CD4-positive, alpha-beta T cell (primary cell): Measurements from ENCODE around the gene NDUFAF3. TPM values are rescaled to one million over a fixed set of nuclear protein-coding genes. Genes with fewer than 3 reads are reported as not detected.

Experiments used
- ATAC-seq: fragments of 200-7000 bp; cut with Tn5 transposase; one replicate; pipeline ENCODE4 v1.10.0; 2022; ENCODE audit warnings: mild to moderate bottlenecking; ENCODE audit not compliant: poor library complexity
- CTCF ChIA-PET: fragments of 350-600 bp; sonication (Branson Sonifier 250); formaldehyde crosslinking; loops from one replicate; lab custom pipeline; 2021; ENCODE audit warnings: antibody characterized with exemption, inconsistent platforms; lab: Charles Lee
- POLR2A ChIA-PET: fragments of 350-600 bp; sonication (Branson Sonifier 250); formaldehyde crosslinking; loops from one replicate; lab custom pipeline; 2021; ENCODE audit warnings: antibody characterized with exemption, inconsistent platforms; lab: Charles Lee
- DNase-seq, 14 experiments: peaks; one replicate each; pipeline ENCODE4 v3.0.0-alpha.2; 2013 to 2020; ENCODE audit warnings: mixed read lengths in 2 of 14
- H3K27ac ChIP-seq, 2 donors: one replicate each; pipeline versions ENCODE4 v1.5.1 to v1.7.0; 2013; ENCODE audit warnings: low read length in 2 of 2, low read depth in 1 of 2, mild to moderate bottlenecking in 1 of 2
- H3K27me3 ChIP-seq, 2 experiments: 1 replicate in 1 of 2; 2 replicates in 1 of 2; pipeline versions ENCODE4 v1.6.1 to v1.7.0; 2013; ENCODE audit warnings: low read length in 2 of 2, control low read depth in 1 of 2, mild to moderate bottlenecking in 1 of 2, moderate library complexity in 1 of 2; ENCODE audit not compliant: insufficient read depth in 2 of 2, control insufficient read depth in 1 of 2
- H3K36me3 ChIP-seq: one replicate; pipeline ENCODE4 v1.6.1; 2013; ENCODE audit warnings: low read length, control low read depth; ENCODE audit not compliant: insufficient read depth
- H3K4me1 ChIP-seq: one replicate; pipeline ENCODE4 v1.6.1; 2013; ENCODE audit warnings: low read length, control low read depth; ENCODE audit not compliant: insufficient read depth
- H3K4me3 ChIP-seq: one replicate; pipeline ENCODE4 v1.5.1; 2013; ENCODE audit warnings: mild to moderate bottlenecking, low read length, moderate library complexity
- H3K9me3 ChIP-seq, 2 experiments: 1 replicate in 1 of 2; 2 replicates in 1 of 2; pipeline versions ENCODE4 v1.6.1 to v1.7.0; 2013; ENCODE audit warnings: low read length in 2 of 2, mild to moderate bottlenecking in 2 of 2, control low read depth in 1 of 2, moderate library complexity in 1 of 2; ENCODE audit not compliant: control insufficient read depth in 1 of 2, insufficient read depth in 1 of 2
- H3K27ac Mint-ChIP-seq: one replicate; pipeline ENCODE4 v1.8.0; 2020; ENCODE audit warnings: mixed read lengths
- H3K27me3 Mint-ChIP-seq: one replicate; pipeline ENCODE4 v1.8.0; 2021; ENCODE audit warnings: mixed read lengths
- H3K36me3 Mint-ChIP-seq: one replicate; pipeline ENCODE4 v1.8.0; 2021; ENCODE audit warnings: low read depth, mixed read lengths
- H3K4me1 Mint-ChIP-seq: one replicate; pipeline ENCODE4 v1.8.0; 2021; ENCODE audit warnings: low read depth, mixed read lengths
- H3K4me3 Mint-ChIP-seq: one replicate; pipeline ENCODE4 v1.8.0; 2020; ENCODE audit warnings: mild to moderate bottlenecking, mixed read lengths
- H3K9me3 Mint-ChIP-seq: one replicate; pipeline ENCODE4 v1.8.0; 2020; ENCODE audit warnings: mixed read lengths
- CTCF ChIP-seq: fragments of 200-600 bp; IDR thresholded peaks from one replicate; pipeline ENCODE4 v1.8.0; 2022; ENCODE audit warnings: antibody characterized with exemption, mild to moderate bottlenecking
- intact Hi-C, 2 experiments: fragments of 100-400 bp; cut with DNase I in 1 of 2; cut with micrococcal nuclease in 1 of 2; formaldehyde crosslinking; loops; one replicate each; pipeline versions ENCODE4 v1.15.1 to v1.9.0; 2023 to 2025; cut with DNase I, micrococcal nuclease
- total RNA-seq, 174 experiments: library from RNA in 2 of 174; stranded (reverse) in 2 of 174; gene quantifications; one replicate each; pipeline ENCODE4 v1.2.3 and lab custom pipeline; 2021 to 2026

The NDUFAF3 gene
- total RNA-seq, 2 experiments from 2014 or later, result 52.7 to 53.2 TPM

- H3K36me3 Mint-ChIP-seq, result peaks cover 57% of the 10 kb centered on the region
- ATAC-seq, result no peak
- no peaks in the 10 kb centered on the region for H3K9me3 Mint-ChIP-seq
- Histone ChIP-seq H3K27me3 (no peaks in the 10 kb centered on the region), H3K27ac (peak overlapping the region; percentile 92 to 98), H3K4me1 (peaks cover 60% of the 10 kb centered on the region), H3K4me3 (peak overlapping the region; percentile 80), H3K36me3 (peaks cover 43% of the 10 kb centered on the region), H3K9me3 (no peaks in the 10 kb centered on the region)
- no peak for TF ChIP-seq CTCF
- H3K27ac Mint-ChIP-seq, result peak overlapping the region; percentile 90
- intact Hi-C loops, result loop anchor here (5.0 to 10.0 kb wide), 6 partner anchors 70 to 912 kb away; partner anchors contain the start of genes APEH (in 1 of the 2), ARIH2 (in 1 of the 2), QRICH1 (in 1 of the 2) and RHOA (in 1 of the 2)
- no peaks in the 10 kb centered on the region for H3K27me3 Mint-ChIP-seq
- peaks cover 50% of the 10 kb centered on the region for H3K4me1 Mint-ChIP-seq
- DNase-seq, result no peak
- ChIA-PET CTCF (interaction anchor here (0.7 to 5.2 kb wide), 12 partner anchors 8 to 622 kb away, joined by 3 to 63 read pairs (median 10); partner anchors contain the start of genes P4HTM, QRICH1, USP19 and WDR6), POLR2A (interaction anchor here (1.2 to 12.0 kb wide), 13 partner anchors 8 to 1510 kb away, joined by 3 to 331 read pairs (median 16); partner anchors contain the start of genes ARIH2, CCDC71, ELP6 and P4HTM)
- H3K4me3 Mint-ChIP-seq, result peak overlapping the region; percentile 95
Observed at GRCh38 chr3:49022688-49023171, 809 bp downstream of the NDUFAF3 start.

- peak overlapping the region; percentile 95 for H3K4me3 Mint-ChIP-seq
- no peak overlapping the region for H3K27ac ChIP-seq
- POLR2A ChIA-PET, result interaction anchor here (1.1 to 12.0 kb wide), 3 partner anchors 17 to 97 kb away, joined by 3 to 331 read pairs (median 5); partner anchors contain the start of genes QRICH1, USP19 and WDR6
Observed at GRCh38 chr3:49023775-49024174, 1.9 kb downstream of the NDUFAF3 start.

GRCh38 chr3:49024449-49024848 is 2.5 kb downstream of the NDUFAF3 start:
- H3K4me3 ChIP-seq, result no peak overlapping the region
- Mint-ChIP-seq H3K27me3 (no peaks in the 10 kb centered on the region), H3K36me3 (peaks cover 70% of the 10 kb centered on the region), H3K4me1 (peaks cover 54% of the 10 kb centered on the region), H3K4me3 (peak overlapping the region; percentile 95), H3K27ac (peak overlapping the region; percentile 90), H3K9me3 (no peaks in the 10 kb centered on the region)
- intact Hi-C loops, result loop anchor here (5.0 to 10.0 kb wide), 6 partner anchors 68 to 910 kb away; partner anchors contain the start of genes APEH (in 1 of the 2), ARIH2 (in 1 of the 2), QRICH1 (in 1 of the 2) and RHOA (in 1 of the 2)
- ChIA-PET CTCF (interaction anchor here (4.6 to 5.2 kb wide), 2 partner anchors 16 to 36 kb away, joined by 59 to 63 read pairs; partner anchors contain the start of genes P4HTM and WDR6), POLR2A (interaction anchor here (1.1 to 12.0 kb wide), 3 partner anchors 18 to 96 kb away, joined by 3 to 331 read pairs (median 5); partner anchors contain the start of genes QRICH1, USP19 and WDR6)
- peaks cover 65% of the 10 kb centered on the region for H3K4me1 ChIP-seq
- TF ChIP-seq CTCF, result no peak
- H3K9me3 ChIP-seq, result no peaks in the 10 kb centered on the region
- DNase-seq (no peak), ATAC-seq (no peak)
- peaks cover 43% of the 10 kb centered on the region for H3K36me3 ChIP-seq
- H3K27ac ChIP-seq, result no peak overlapping the region
- no peaks in the 10 kb centered on the region for H3K27me3 ChIP-seq

More at GRCh38 chr3:49023775-49024174, 1.9 kb downstream of the NDUFAF3 start:
- CTCF ChIA-PET, result interaction anchor here (4.6 to 5.2 kb wide), 2 partner anchors 16 to 35 kb away, joined by 59 to 63 read pairs; partner anchors contain the start of genes P4HTM and WDR6
- H3K36me3 Mint-ChIP-seq, result peaks cover 65% of the 10 kb centered on the region
- Histone ChIP-seq H3K36me3 (peaks cover 43% of the 10 kb centered on the region), H3K9me3 (no peaks in the 10 kb centered on the region), H3K27me3 (no peaks in the 10 kb centered on the region), H3K4me3 (no peak overlapping the region), H3K4me1 (peaks cover 66% of the 10 kb centered on the region)
- intact Hi-C loops, result loop anchor here (5.0 to 10.0 kb wide), 6 partner anchors 69 to 911 kb away; partner anchors contain the start of genes APEH (in 1 of the 2), ARIH2 (in 1 of the 2), QRICH1 (in 1 of the 2) and RHOA (in 1 of the 2)
- H3K27me3 Mint-ChIP-seq, result no peaks in the 10 kb centered on the region
- no peaks in the 10 kb centered on the region for H3K9me3 Mint-ChIP-seq
- no peak for DNase-seq
- peaks cover 52% of the 10 kb centered on the region for H3K4me1 Mint-ChIP-seq
- TF ChIP-seq CTCF, result no peak
- no peak for ATAC-seq
- peak overlapping the region; percentile 90 for H3K27ac Mint-ChIP-seq
